ENCODE measurements around the gene RMC1. TPM values are rescaled to one million over a fixed set of nuclear protein-coding genes. Genes with fewer than 3 reads are reported as not detected.

Gene RMC1
- total RNA-seq, 3 donors from 2014 or later = 22.2 to 33.0 (median 23.9) TPM

DNA sequence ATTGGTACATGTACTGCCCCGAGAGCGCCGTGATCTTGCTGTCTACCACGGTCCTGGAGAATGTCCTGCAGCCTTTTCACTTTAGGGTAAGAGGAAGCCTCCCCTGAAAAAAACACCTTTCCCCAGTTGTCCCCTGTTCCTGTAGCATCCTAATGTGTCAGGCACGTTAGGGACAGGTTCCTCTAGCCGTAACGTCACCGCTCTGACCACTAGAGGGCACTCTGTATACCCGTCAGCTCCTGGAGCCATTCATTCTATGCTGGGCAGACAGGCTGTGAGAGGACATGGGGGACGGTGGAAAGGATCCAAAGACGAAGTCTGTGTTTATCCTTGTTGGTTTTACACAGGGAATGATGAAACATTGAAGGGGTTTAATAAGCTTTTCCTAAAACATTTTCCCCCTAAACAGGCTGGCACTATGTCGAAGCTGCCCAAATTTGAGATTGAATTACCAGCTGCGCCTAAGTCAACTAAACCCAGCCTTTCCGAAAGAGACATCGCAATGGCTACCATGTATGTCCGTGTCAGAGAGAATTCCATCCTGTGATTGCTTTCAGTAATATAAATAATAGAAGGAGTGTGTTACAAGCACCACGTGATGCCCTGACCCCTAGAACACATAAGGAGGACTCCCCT is 12.7 kb downstream of the RMC1 start:
- Histone ChIP-seq H3K27ac (peak overlapping the region in 1 of 2 donors; percentile 12), H3K4me1 (no peaks in the 10 kb centered on the region), H3K36me3 (no peaks in the 10 kb centered on the region), H3K4me3 (no peak overlapping the region), H3K27me3 (no peaks in the 10 kb centered on the region), H3K9me3 (no peaks in the 10 kb centered on the region)
- TF ChIP-seq POLR2A (IDR thresholded peaks at IDR 0.05) = no peak
- TF ChIP-seq, protein P1, sequence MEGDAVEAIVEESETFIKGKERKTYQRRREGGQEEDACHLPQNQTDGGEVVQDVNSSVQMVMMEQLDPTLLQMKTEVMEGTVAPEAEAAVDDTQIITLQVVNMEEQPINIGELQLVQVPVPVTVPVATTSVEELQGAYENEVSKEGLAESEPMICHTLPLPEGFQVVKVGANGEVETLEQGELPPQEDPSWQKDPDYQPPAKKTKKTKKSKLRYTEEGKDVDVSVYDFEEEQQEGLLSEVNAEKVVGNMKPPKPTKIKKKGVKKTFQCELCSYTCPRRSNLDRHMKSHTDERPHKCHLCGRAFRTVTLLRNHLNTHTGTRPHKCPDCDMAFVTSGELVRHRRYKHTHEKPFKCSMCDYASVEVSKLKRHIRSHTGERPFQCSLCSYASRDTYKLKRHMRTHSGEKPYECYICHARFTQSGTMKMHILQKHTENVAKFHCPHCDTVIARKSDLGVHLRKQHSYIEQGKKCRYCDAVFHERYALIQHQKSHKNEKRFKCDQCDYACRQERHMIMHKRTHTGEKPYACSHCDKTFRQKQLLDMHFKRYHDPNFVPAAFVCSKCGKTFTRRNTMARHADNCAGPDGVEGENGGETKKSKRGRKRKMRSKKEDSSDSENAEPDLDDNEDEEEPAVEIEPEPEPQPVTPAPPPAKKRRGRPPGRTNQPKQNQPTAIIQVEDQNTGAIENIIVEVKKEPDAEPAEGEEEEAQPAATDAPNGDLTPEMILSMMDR (IDR thresholded peaks at IDR 0.05) = peak; percentile 56 to 83 (median 75)
- TF ChIP-seq POLR2AphosphoS5 (IDR thresholded peaks at IDR 0.05) = peak in 1 of 3 donors; percentile 58
- intact Hi-C loops (cut with DNase I; ENCODE audit: low total_unique reads) = loop anchor here (10.0 kb wide), 1 partner anchor 79 kb away; no protein-coding TSS in a partner anchor
- DNase-seq (ENCODE audit: low spot score in 2 of 2) = peak; percentile 51 to 73

DNA sequence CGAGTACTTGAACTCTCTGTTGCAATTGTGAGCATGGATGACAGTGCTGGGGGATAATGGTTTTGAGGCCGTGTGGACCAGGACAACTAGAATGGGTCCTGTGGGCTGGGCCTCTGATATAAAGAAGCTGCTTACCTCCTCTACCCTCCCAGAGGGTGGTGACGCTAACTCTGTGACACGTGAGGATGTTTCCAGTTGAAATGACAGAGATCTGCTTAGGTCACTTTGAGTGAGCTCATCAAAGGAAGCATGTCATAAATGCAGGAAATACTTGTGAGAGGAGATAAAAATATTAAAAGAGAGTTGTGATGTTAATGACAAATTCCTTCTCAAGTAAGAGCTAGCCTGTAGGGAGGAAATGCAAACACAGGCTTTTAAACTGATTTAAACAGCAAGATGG is 16.4 kb downstream of the RMC1 start:
- peak overlapping the region in 1 of 2 donors; percentile 25 for H3K27ac ChIP-seq
- no peaks in the 10 kb centered on the region for H3K27me3 ChIP-seq
- no peak for DNase-seq (ENCODE audit: low spot score in 2 of 2)
- intact Hi-C loops (cut with DNase I; ENCODE audit: low total_unique reads) = loop anchor here (10.0 kb wide), 1 partner anchor 75 kb away; no protein-coding TSS in a partner anchor
- TF ChIP-seq POLR2A (IDR thresholded peaks at IDR 0.05) (no peak), POLR2AphosphoS5 (IDR thresholded peaks at IDR 0.05) (no peak)
- TF ChIP-seq, protein P1 (IDR thresholded peaks at IDR 0.05) = no peak
- H3K4me3 ChIP-seq = no peak overlapping the region
- no peaks in the 10 kb centered on the region for H3K36me3 ChIP-seq
- no peaks in the 10 kb centered on the region for H3K4me1 ChIP-seq
- H3K9me3 ChIP-seq = no peaks in the 10 kb centered on the region

DNA sequence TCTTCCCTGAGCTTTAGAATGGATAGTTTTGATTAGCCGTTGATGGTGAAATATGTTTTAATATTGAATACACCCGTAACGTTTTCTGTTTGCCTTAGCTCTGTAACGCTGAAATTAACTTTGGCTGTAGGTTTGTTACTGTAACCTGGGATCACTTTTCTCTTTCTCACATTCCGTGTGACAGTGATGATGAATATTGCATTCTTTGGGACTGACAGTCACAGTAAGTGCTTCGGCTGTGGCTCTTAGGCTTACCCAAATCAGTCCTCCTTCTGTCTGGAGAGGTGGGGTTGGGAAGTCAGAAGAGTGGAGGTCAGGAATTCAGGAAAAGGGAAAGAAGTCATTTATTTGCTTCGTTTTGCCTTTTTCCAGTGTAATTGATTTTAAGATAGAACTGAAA is 18.0 kb downstream of the RMC1 start:
- TF ChIP-seq POLR2AphosphoS5 (IDR thresholded peaks at IDR 0.05) (no peak), POLR2A (IDR thresholded peaks at IDR 0.05) (no peak)
- TF ChIP-seq, protein P1 (IDR thresholded peaks at IDR 0.05) = no peak
- Histone ChIP-seq H3K36me3 (no peaks in the 10 kb centered on the region), H3K4me1 (no peaks in the 10 kb centered on the region), H3K4me3 (no peak overlapping the region), H3K27me3 (no peaks in the 10 kb centered on the region), H3K9me3 (no peaks in the 10 kb centered on the region), H3K27ac (peak overlapping the region; percentile 74 to 80)
- intact Hi-C loops (cut with DNase I; ENCODE audit: low total_unique reads) = no loop called here
- DNase-seq (ENCODE audit: low spot score in 2 of 2) = no peak

DNA sequence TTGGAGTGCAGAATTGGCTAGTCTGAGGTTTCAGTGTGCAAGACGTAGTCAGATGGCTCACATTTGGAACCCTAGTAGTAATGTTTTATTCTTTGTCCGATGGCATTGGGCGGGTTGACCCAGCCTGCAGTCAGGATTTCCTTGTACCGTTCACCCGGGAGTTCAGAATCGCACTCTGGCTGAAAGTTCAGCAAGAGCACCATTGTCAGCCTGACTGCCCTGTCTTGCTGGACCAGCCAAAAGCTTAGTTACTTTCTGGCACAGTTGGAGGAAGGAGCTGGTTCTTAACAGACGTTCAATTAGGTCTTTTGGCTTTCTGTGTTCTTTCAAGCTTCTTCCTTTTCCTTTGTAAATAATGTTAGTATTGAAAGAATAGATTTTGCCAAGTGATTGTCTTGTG is 18.6 kb downstream of the RMC1 start:
- H3K4me1 ChIP-seq = no peaks in the 10 kb centered on the region

More for the DNA sequence above, 18.6 kb downstream of the RMC1 start:
- TF ChIP-seq POLR2A (IDR thresholded peaks at IDR 0.05) = no peak
- TF ChIP-seq POLR2AphosphoS5 (IDR thresholded peaks at IDR 0.05) = no peak
- TF ChIP-seq, protein P1 (IDR thresholded peaks at IDR 0.05) = no peak
- Histone ChIP-seq H3K27ac (peak overlapping the region; percentile 74 to 80), H3K36me3 (no peaks in the 10 kb centered on the region), H3K4me3 (no peak overlapping the region), H3K27me3 (no peaks in the 10 kb centered on the region), H3K9me3 (no peaks in the 10 kb centered on the region)
- DNase-seq (ENCODE audit: low spot score in 2 of 2) = no peak
- intact Hi-C loops (cut with DNase I; ENCODE audit: low total_unique reads) = no loop called here

All from breast epithelium (tissue), 4 donors.